NCI-H2196 (cell line): ENCODE results near the gene LAD1.

Experiments used
- DNase-seq: peaks from one replicate; lab custom pipeline; 2025; ENCODE audit not compliant: unreplicated experiment; lab: John Stamatoyannopoulos, UW

Gene LAD1

GRCh38 chr1:201399018-201399351 is at the start of gene LAD1:
TSS of gene LAD1 (minus strand) at chr1:201399324. CDS start at chr1:201399306, 18 bp downstream.
- DNase-seq = no peak

- DNase-seq = peak; percentile 43
Observed at GRCh38 chr1:201447903-201448871, 49.1 kb upstream of the LAD1 start.

GRCh38 chr1:201445310-201445709 is 46.2 kb upstream of the LAD1 start:
- DNase-seq = no peak

- no peak for DNase-seq
Observed at GRCh38 chr1:201444792-201445191, 45.7 kb upstream of the LAD1 start.

- no peak for DNase-seq
Observed at GRCh38 chr1:201443747-201444146, 44.6 kb upstream of the LAD1 start.

GRCh38 chr1:201436969-201437368 is 37.8 kb upstream of the LAD1 start:
- DNase-seq = no peak

- DNase-seq = peak; percentile 13
Observed at GRCh38 chr1:201436393-201436792, 37.3 kb upstream of the LAD1 start.

- DNase-seq = no peak
Observed at GRCh38 chr1:201434266-201434665, 35.1 kb upstream of the LAD1 start.

GRCh38 chr1:201433609-201434008 is 34.5 kb upstream of the LAD1 start:
- DNase-seq = no peak

GRCh38 chr1:201430776-201431175 is 31.7 kb upstream of the LAD1 start:
- DNase-seq = no peak

- no peak for DNase-seq
Observed at GRCh38 chr1:201429736-201430501, 30.8 kb upstream of the LAD1 start.

GRCh38 chr1:201427963-201428362 is 28.8 kb upstream of the LAD1 start:
- no peak for DNase-seq

- no peak for DNase-seq
Observed at GRCh38 chr1:201426479-201427310, 27.6 kb upstream of the LAD1 start.

- no peak for DNase-seq
Observed at GRCh38 chr1:201424146-201424545, 25.0 kb upstream of the LAD1 start.

GRCh38 chr1:201423655-201424054 is 24.5 kb upstream of the LAD1 start:
- DNase-seq = no peak

GRCh38 chr1:201422436-201423030 is 23.4 kb upstream of the LAD1 start:
- DNase-seq = no peak

- DNase-seq = no peak
Observed at GRCh38 chr1:201422026-201422425, 22.9 kb upstream of the LAD1 start.

- no peak for DNase-seq
Observed at GRCh38 chr1:201421041-201421440, 21.9 kb upstream of the LAD1 start.

- DNase-seq = no peak
Observed at GRCh38 chr1:201420608-201421002, 21.5 kb upstream of the LAD1 start.

GRCh38 chr1:201419746-201420607 is 20.9 kb upstream of the LAD1 start:
- no peak for DNase-seq
